Mononuclear cell (primary cell): Measurements from ENCODE around the gene ALOX12. TPM values are rescaled to one million over a fixed set of nuclear protein-coding genes. Genes with fewer than 3 reads are reported as not detected.
A peak's percentile ranks its signal among the peaks of the same experiment; 100 is the strongest.

Experiments
- H3K27me3 ChIP-seq: 2 replicates; pipeline ENCODE4 v1.6.0; 2011; ENCODE audit warnings: low read length, control low read depth; ENCODE audit not compliant: insufficient read depth
- H3K4me1 ChIP-seq: 2 replicates; pipeline ENCODE4 v1.5.1; 2011; ENCODE audit warnings: mild to moderate bottlenecking, low read length, control low read depth; ENCODE audit not compliant: insufficient read depth
- H3K4me3 ChIP-seq: 2 replicates; pipeline ENCODE4 v1.5.1; 2011; ENCODE audit warnings: mild to moderate bottlenecking, low read length, moderate library complexity
- H3K9me3 ChIP-seq: 2 replicates; pipeline ENCODE4 v1.5.1; 2011; ENCODE audit warnings: low read depth, mild to moderate bottlenecking, control low read depth, low read length
- total RNA-seq: library from RNA; depleted of rRNA; stranded (reverse); fragments of >200 nt; gene quantifications from one replicate; pipeline ENCODE4 v1.2.3, GENCODE V29; 2012

The ALOX12 gene
- total RNA-seq, 1 donor, result 4.4 TPM

- Histone ChIP-seq H3K4me3 (no peak overlapping the region), H3K27me3 (no peaks in the 10 kb centered on the region), H3K4me1 (no peaks in the 10 kb centered on the region), H3K9me3 (no peaks in the 10 kb centered on the region)
Observed at GRCh38 chr17:6994666-6995256, 1.1 kb upstream of the ALOX12 start.

GRCh38 chr17:6996256-6997011 is 585 bp downstream of the ALOX12 start:
- Histone ChIP-seq H3K27me3 (no peaks in the 10 kb centered on the region), H3K9me3 (no peaks in the 10 kb centered on the region), H3K4me3 (no peak overlapping the region), H3K4me1 (no peaks in the 10 kb centered on the region)

- no peaks in the 10 kb centered on the region for H3K9me3 ChIP-seq
- H3K4me3 ChIP-seq, result no peak overlapping the region
Observed at GRCh38 chr17:6997171-6997570, 1.3 kb downstream of the ALOX12 start.

GRCh38 chr17:6998855-6999508 is 3.1 kb downstream of the ALOX12 start:
- Histone ChIP-seq H3K4me1 (no peaks in the 10 kb centered on the region), H3K4me3 (no peak overlapping the region), H3K27me3 (no peaks in the 10 kb centered on the region), H3K9me3 (no peaks in the 10 kb centered on the region)

More at GRCh38 chr17:6997171-6997570, 1.3 kb downstream of the ALOX12 start:
- no peaks in the 10 kb centered on the region for H3K4me1 ChIP-seq
- H3K27me3 ChIP-seq, result no peaks in the 10 kb centered on the region

GRCh38 chr17:7001318-7001961 is 5.6 kb downstream of the ALOX12 start:
- Histone ChIP-seq H3K27me3 (no peaks in the 10 kb centered on the region), H3K4me3 (no peak overlapping the region), H3K9me3 (no peaks in the 10 kb centered on the region), H3K4me1 (no peaks in the 10 kb centered on the region)

- H3K27me3 ChIP-seq, result no peaks in the 10 kb centered on the region
- no peak overlapping the region for H3K4me3 ChIP-seq
- no peaks in the 10 kb centered on the region for H3K9me3 ChIP-seq
- no peaks in the 10 kb centered on the region for H3K4me1 ChIP-seq
Observed at GRCh38 chr17:7002288-7003047, 6.6 kb downstream of the ALOX12 start.

- no peak overlapping the region for H3K4me3 ChIP-seq
- H3K27me3 ChIP-seq, result no peaks in the 10 kb centered on the region
- no peaks in the 10 kb centered on the region for H3K4me1 ChIP-seq
- no peaks in the 10 kb centered on the region for H3K9me3 ChIP-seq
Observed at GRCh38 chr17:7003745-7004144, 7.9 kb downstream of the ALOX12 start.

- H3K9me3 ChIP-seq, result no peaks in the 10 kb centered on the region
- H3K27me3 ChIP-seq, result no peaks in the 10 kb centered on the region
- peaks cover 2% of the 10 kb centered on the region for H3K4me1 ChIP-seq
- no peak overlapping the region for H3K4me3 ChIP-seq
Observed at GRCh38 chr17:7004398-7005253, 8.8 kb downstream of the ALOX12 start.

GRCh38 chr17:7005716-7006115 is 9.9 kb downstream of the ALOX12 start:
- Histone ChIP-seq H3K27me3 (no peaks in the 10 kb centered on the region), H3K4me1 (peaks cover 13% of the 10 kb centered on the region), H3K4me3 (no peak overlapping the region), H3K9me3 (no peaks in the 10 kb centered on the region)

GRCh38 chr17:7007143-7007542 is 11.3 kb downstream of the ALOX12 start:
- Histone ChIP-seq H3K4me3 (no peak overlapping the region), H3K27me3 (no peaks in the 10 kb centered on the region), H3K4me1 (peaks cover 24% of the 10 kb centered on the region), H3K9me3 (no peaks in the 10 kb centered on the region)

GRCh38 chr17:7010523-7010922 is 14.7 kb downstream of the ALOX12 start:
- no peak overlapping the region for H3K4me3 ChIP-seq
- H3K4me1 ChIP-seq, result peaks cover 41% of the 10 kb centered on the region
- no peaks in the 10 kb centered on the region for H3K27me3 ChIP-seq
- no peaks in the 10 kb centered on the region for H3K9me3 ChIP-seq

GRCh38 chr17:7011415-7011814 is 15.6 kb downstream of the ALOX12 start:
- Histone ChIP-seq H3K4me1 (peaks cover 50% of the 10 kb centered on the region), H3K9me3 (no peaks in the 10 kb centered on the region), H3K27me3 (no peaks in the 10 kb centered on the region), H3K4me3 (peak overlapping the region; percentile 75)

GRCh38 chr17:7011942-7012254 is 16.0 kb downstream of the ALOX12 start:
- H3K9me3 ChIP-seq, result no peaks in the 10 kb centered on the region
- peaks cover 55% of the 10 kb centered on the region for H3K4me1 ChIP-seq
- H3K4me3 ChIP-seq, result peak overlapping the region; percentile 75
- no peaks in the 10 kb centered on the region for H3K27me3 ChIP-seq
